Adrenal gland (tissue), 5 donors: ENCODE measurements around the gene PALMD.

ENCODE experiments used
- POLR2A ChIP-seq, 2 donors: fragments of 450-650 bp; IDR thresholded peaks; one replicate each; pipeline ENCODE4 v1.6.1; 2017; ENCODE audit warnings: antibody characterized with exemption in 2 of 2, mild to moderate bottlenecking in 2 of 2, moderate library complexity in 1 of 2
- TF ChIP-seq, protein P1 (sequence below), 6 experiments: fragments of 450-650 bp in 4 of 6; fragments of 200-600 bp in 2 of 6; sonication (generic) in 1 of 6; IDR thresholded peaks; 1 replicate in 5 of 6; 2 replicates in 1 of 6; pipeline versions ENCODE4 v1.5.1 to v1.8.0; 2016 to 2021; ENCODE audit warnings: antibody characterized with exemption in 6 of 6, mild to moderate bottlenecking in 2 of 6, moderate library complexity in 1 of 6
- donor health status: DM: no; HTN: no; CAD: no.

DNA sequence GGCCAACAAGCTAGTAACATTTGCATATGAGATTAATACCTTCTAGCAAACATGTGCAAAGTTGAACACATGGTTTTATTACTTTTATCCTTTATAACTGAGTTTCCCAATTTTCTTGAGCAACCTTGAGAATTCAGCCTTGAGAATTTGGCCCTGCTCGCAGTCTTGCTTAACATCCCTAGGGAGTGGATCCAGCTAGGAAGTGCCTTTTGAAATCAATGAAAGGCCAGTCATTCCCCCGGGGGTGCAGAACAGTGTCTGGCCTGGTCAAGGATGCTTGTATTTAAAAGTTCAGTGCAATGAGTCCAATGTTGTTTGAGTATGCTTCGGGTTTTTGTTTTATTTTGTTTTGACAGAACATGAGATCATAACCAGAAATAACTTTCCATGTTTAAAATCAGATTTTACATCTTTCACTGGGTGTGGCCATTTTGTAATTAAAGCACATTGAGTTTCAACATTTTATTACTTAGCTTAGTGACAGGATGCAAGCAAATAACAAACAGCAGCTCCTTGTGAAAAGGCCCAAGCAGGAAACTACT is 16.7 kb downstream of the PALMD start:
- TF ChIP-seq, protein P1, sequence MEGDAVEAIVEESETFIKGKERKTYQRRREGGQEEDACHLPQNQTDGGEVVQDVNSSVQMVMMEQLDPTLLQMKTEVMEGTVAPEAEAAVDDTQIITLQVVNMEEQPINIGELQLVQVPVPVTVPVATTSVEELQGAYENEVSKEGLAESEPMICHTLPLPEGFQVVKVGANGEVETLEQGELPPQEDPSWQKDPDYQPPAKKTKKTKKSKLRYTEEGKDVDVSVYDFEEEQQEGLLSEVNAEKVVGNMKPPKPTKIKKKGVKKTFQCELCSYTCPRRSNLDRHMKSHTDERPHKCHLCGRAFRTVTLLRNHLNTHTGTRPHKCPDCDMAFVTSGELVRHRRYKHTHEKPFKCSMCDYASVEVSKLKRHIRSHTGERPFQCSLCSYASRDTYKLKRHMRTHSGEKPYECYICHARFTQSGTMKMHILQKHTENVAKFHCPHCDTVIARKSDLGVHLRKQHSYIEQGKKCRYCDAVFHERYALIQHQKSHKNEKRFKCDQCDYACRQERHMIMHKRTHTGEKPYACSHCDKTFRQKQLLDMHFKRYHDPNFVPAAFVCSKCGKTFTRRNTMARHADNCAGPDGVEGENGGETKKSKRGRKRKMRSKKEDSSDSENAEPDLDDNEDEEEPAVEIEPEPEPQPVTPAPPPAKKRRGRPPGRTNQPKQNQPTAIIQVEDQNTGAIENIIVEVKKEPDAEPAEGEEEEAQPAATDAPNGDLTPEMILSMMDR (IDR thresholded peaks at IDR 0.05) = no peak
- peak in 1 of 2 donors; percentile 47 for TF ChIP-seq POLR2A (IDR thresholded peaks at IDR 0.05)
